ENCODE measurements around the gene CHRM5. TPM values are rescaled to one million over a fixed set of nuclear protein-coding genes. Genes with fewer than 3 reads are reported as not detected.

The CHRM5 gene
- polyA plus RNA-seq, 1 donor (not counting 4 experiments of a cell fraction or from before 2014, with no cell fraction given): 0.01 TPM

DNA sequence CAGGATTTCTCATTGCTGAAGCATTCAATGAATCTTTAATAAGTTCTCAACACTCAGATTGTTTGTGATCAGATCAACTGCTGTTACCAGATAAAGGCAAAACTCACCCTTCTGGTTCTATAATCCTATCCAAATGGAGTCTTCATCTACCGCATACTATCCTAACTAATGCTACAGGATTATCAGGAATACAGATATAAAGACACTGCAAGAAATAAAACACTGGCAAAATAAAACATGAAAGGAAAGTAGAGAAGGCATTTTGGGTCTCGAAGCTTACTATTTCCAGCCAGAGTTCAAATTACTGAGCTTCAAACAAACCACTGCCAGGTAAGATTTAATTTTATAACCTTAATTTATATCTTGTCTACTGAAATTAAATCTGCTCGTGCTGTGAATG lies 524 bp downstream of the CHRM5 start:
- Histone ChIP-seq H3K27me3 (ENCODE audit: control insufficient read depth, extremely low read depth, insufficient read depth, low read length) (no peaks in the 10 kb centered on the region), H2AFZ (ENCODE audit: control insufficient read depth, low read length) (no peak overlapping the region), H3K4me3 (ENCODE audit: control insufficient read depth in 2 of 3, extremely low read depth in 1 of 3, insufficient read depth in 2 of 3, low read depth in 1 of 3, low read length in 3 of 3) (no peak overlapping the region), H3K27ac (ENCODE audit: control insufficient read depth, insufficient read depth, low read length) (no peak overlapping the region), H3K79me2 (ENCODE audit: control insufficient read depth, insufficient read depth, low read length) (no peaks in the 10 kb centered on the region), H3K9me1 (ENCODE audit: control insufficient read depth, extremely low read depth, insufficient read depth, low read length) (no peaks in the 10 kb centered on the region), H3K4me1 (ENCODE audit: control insufficient read depth, extremely low read depth, insufficient read depth, low read length) (no peaks in the 10 kb centered on the region), H3K9ac (ENCODE audit: control insufficient read depth, extremely low read depth, insufficient read depth, low read length) (no peak overlapping the region), H3K9me3 (ENCODE audit: control insufficient read depth, low read depth, low read length) (no peaks in the 10 kb centered on the region), H3K4me2 (ENCODE audit: control insufficient read depth, extremely low read depth, insufficient read depth, low read depth, low read length) (no peak overlapping the region), H3K36me3 (ENCODE audit: control insufficient read depth in 2 of 2, extremely low read depth in 1 of 2, insufficient read depth in 2 of 2, low read length in 2 of 2) (no peaks in the 10 kb centered on the region), H4K20me1 (ENCODE audit: control insufficient read depth, extremely low read depth, insufficient read depth, low read length) (no peaks in the 10 kb centered on the region)
- DNase-seq (ENCODE audit: low read depth, low spot score): no peak
- TF ChIP-seq, protein P1, sequence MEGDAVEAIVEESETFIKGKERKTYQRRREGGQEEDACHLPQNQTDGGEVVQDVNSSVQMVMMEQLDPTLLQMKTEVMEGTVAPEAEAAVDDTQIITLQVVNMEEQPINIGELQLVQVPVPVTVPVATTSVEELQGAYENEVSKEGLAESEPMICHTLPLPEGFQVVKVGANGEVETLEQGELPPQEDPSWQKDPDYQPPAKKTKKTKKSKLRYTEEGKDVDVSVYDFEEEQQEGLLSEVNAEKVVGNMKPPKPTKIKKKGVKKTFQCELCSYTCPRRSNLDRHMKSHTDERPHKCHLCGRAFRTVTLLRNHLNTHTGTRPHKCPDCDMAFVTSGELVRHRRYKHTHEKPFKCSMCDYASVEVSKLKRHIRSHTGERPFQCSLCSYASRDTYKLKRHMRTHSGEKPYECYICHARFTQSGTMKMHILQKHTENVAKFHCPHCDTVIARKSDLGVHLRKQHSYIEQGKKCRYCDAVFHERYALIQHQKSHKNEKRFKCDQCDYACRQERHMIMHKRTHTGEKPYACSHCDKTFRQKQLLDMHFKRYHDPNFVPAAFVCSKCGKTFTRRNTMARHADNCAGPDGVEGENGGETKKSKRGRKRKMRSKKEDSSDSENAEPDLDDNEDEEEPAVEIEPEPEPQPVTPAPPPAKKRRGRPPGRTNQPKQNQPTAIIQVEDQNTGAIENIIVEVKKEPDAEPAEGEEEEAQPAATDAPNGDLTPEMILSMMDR (optimal IDR thresholded peaks at IDR 0.05 in 1 of 3, IDR thresholded peaks at IDR 0.05 in 1 of 3, conservative IDR thresholded peaks at IDR 0.05 in 1 of 3; ENCODE audit: extremely low read depth in 1 of 3, insufficient read depth in 2 of 3, low read length in 3 of 3): no peak
- TF ChIP-seq EZH2 (IDR thresholded peaks at IDR 0.05; ENCODE audit: low read length): no peak
- dilution Hi-C loops (cut with MboI; ENCODE audit: extremely low pct_ligation_motif_present, low sequenced_read_pairs): loop anchor here (25.0 kb wide), 1 partner anchor 232 kb away; no protein-coding TSS in a partner anchor
- FAIRE-seq: no peak

GRCh38 chr15:33971811-33972210 lies 3.5 kb downstream of the CHRM5 start:
- H3K9me1 ChIP-seq (ENCODE audit: control insufficient read depth, extremely low read depth, insufficient read depth, low read length): no peaks in the 10 kb centered on the region
- H2AFZ ChIP-seq (ENCODE audit: control insufficient read depth, low read length): no peak overlapping the region
- H3K27ac ChIP-seq (ENCODE audit: control insufficient read depth, insufficient read depth, low read length): no peak overlapping the region
- dilution Hi-C loops (cut with MboI; ENCODE audit: extremely low pct_ligation_motif_present, low sequenced_read_pairs): loop anchor here (25.0 kb wide), 1 partner anchor 235 kb away; no protein-coding TSS in a partner anchor
- no peaks in the 10 kb centered on the region for H3K9me3 ChIP-seq (ENCODE audit: control insufficient read depth, low read depth, low read length)
- no peaks in the 10 kb centered on the region for H4K20me1 ChIP-seq (ENCODE audit: control insufficient read depth, extremely low read depth, insufficient read depth, low read length)
- H3K36me3 ChIP-seq (ENCODE audit: control insufficient read depth in 2 of 2, extremely low read depth in 1 of 2, insufficient read depth in 2 of 2, low read length in 2 of 2): no peaks in the 10 kb centered on the region
- DNase-seq (ENCODE audit: low read depth, low spot score) (no peak), FAIRE-seq (no peak)
- no peak overlapping the region for H3K4me2 ChIP-seq (ENCODE audit: control insufficient read depth, extremely low read depth, insufficient read depth, low read depth, low read length)
- no peak for TF ChIP-seq EZH2 (IDR thresholded peaks at IDR 0.05; ENCODE audit: low read length)
- TF ChIP-seq, protein P1 (optimal IDR thresholded peaks at IDR 0.05 in 1 of 3, IDR thresholded peaks at IDR 0.05 in 1 of 3, conservative IDR thresholded peaks at IDR 0.05 in 1 of 3; ENCODE audit: extremely low read depth in 1 of 3, insufficient read depth in 2 of 3, low read length in 3 of 3): no peak
- no peaks in the 10 kb centered on the region for H3K27me3 ChIP-seq (ENCODE audit: control insufficient read depth, extremely low read depth, insufficient read depth, low read length)
- no peak overlapping the region for H3K4me3 ChIP-seq (ENCODE audit: control insufficient read depth in 2 of 3, extremely low read depth in 1 of 3, insufficient read depth in 2 of 3, low read depth in 1 of 3, low read length in 3 of 3)
- H3K9ac ChIP-seq (ENCODE audit: control insufficient read depth, extremely low read depth, insufficient read depth, low read length): no peak overlapping the region
- no peaks in the 10 kb centered on the region for H3K4me1 ChIP-seq (ENCODE audit: control insufficient read depth, extremely low read depth, insufficient read depth, low read length)
- H3K79me2 ChIP-seq (ENCODE audit: control insufficient read depth, insufficient read depth, low read length): no peaks in the 10 kb centered on the region
